CD4-positive, alpha-beta T cell treated with Interferon gamma for 1 hour (primary cell): ENCODE data around the gene PCNX2.
"Not testable (repeated sequence)": the region's sequence is repeated elsewhere in the genome, so short reads cannot be mapped to it uniquely, and the experiment has no call there.

Source experiments
- DNase-seq: peaks from one replicate; pipeline ENCODE4 v3.0.0-alpha.2; 2020

The PCNX2 gene

GRCh38 chr1:233215135-233215760 lies 80.3 kb downstream of the PCNX2 start:
- DNase-seq, result no peak

- no peak for DNase-seq
Observed at GRCh38 chr1:233211595-233211994, 83.9 kb downstream of the PCNX2 start.

GRCh38 chr1:233211106-233211505 lies 84.4 kb downstream of the PCNX2 start:
- DNase-seq, result no peak

GRCh38 chr1:233209481-233209880 lies 86.0 kb downstream of the PCNX2 start:
- DNase-seq, result no peak

GRCh38 chr1:233208687-233209086 lies 86.8 kb downstream of the PCNX2 start:
- no peak for DNase-seq

GRCh38 chr1:233197940-233198339 lies 97.6 kb downstream of the PCNX2 start:
- DNase-seq, result no peak

- no peak for DNase-seq
Observed at GRCh38 chr1:233193741-233194140, 101.8 kb downstream of the PCNX2 start.

GRCh38 chr1:233190987-233191386 lies 104.5 kb downstream of the PCNX2 start:
- DNase-seq, result no peak

GRCh38 chr1:233189526-233189925 lies 106.0 kb downstream of the PCNX2 start:
- DNase-seq, result no peak

- DNase-seq, result no peak
Observed at GRCh38 chr1:233188061-233188460, 107.5 kb downstream of the PCNX2 start.

- DNase-seq, result no peak
Observed at GRCh38 chr1:233183226-233184020, 112.1 kb downstream of the PCNX2 start.

- no peak for DNase-seq
Observed at GRCh38 chr1:233182587-233182986, 112.9 kb downstream of the PCNX2 start.

- DNase-seq, result no peak
Observed at GRCh38 chr1:233180641-233181364, 114.7 kb downstream of the PCNX2 start.

- not testable (repeated sequence) for DNase-seq
Observed at GRCh38 chr1:233179638-233180037, 115.9 kb downstream of the PCNX2 start.

- no peak for DNase-seq
Observed at GRCh38 chr1:233172201-233172600, 123.3 kb downstream of the PCNX2 start.

GRCh38 chr1:233170741-233171140 lies 124.8 kb downstream of the PCNX2 start:
- DNase-seq, result no peak

GRCh38 chr1:233168384-233168783 lies 127.1 kb downstream of the PCNX2 start:
- DNase-seq, result no peak

- no peak for DNase-seq
Observed at GRCh38 chr1:233166896-233167295, 128.6 kb downstream of the PCNX2 start.

- DNase-seq, result no peak
Observed at GRCh38 chr1:233163696-233164095, 131.8 kb downstream of the PCNX2 start.

- no peak for DNase-seq
Observed at GRCh38 chr1:233158322-233158721, 137.2 kb downstream of the PCNX2 start.

- DNase-seq, result no peak
Observed at GRCh38 chr1:233157245-233157644, 138.3 kb downstream of the PCNX2 start.

GRCh38 chr1:233151861-233152260 lies 143.7 kb downstream of the PCNX2 start:
- no peak for DNase-seq

GRCh38 chr1:233144434-233144833 lies 151.1 kb downstream of the PCNX2 start:
- DNase-seq, result no peak

- no peak for DNase-seq
Observed at GRCh38 chr1:233143241-233143640, 152.3 kb downstream of the PCNX2 start.
